Uterus (tissue), 4 donors: ENCODE measurements around the gene LPGAT1. TPM values are rescaled to one million over a fixed set of nuclear protein-coding genes. Genes with fewer than 3 reads are reported as not detected.

Experiments
- DNase-seq, 2 donors: peaks; one replicate each; pipeline ENCODE4 v3.0.0-alpha.2; 2019 to 2020
- H3K27ac ChIP-seq, 2 donors: fragments of 200-600 bp; sonication (generic); 1 replicate in 1 of 2; 2 replicates in 1 of 2; pipeline ENCODE4 v1.5.1; 2016 to 2018
- H3K27me3 ChIP-seq, 2 donors: fragments of 200-600 bp; sonication (generic); one replicate each; pipeline ENCODE4 v1.5.1; 2018 to 2019; ENCODE audit warnings: control low read depth in 1 of 2
- H3K36me3 ChIP-seq, 2 donors: fragments of 200-600 bp; sonication (generic); one replicate each; pipeline ENCODE4 v1.5.1; 2019; ENCODE audit warnings: control low read depth in 1 of 2
- H3K4me1 ChIP-seq, 2 donors: fragments of 200-600 bp; sonication (generic); one replicate each; pipeline ENCODE4 v1.5.1; 2018 to 2019; ENCODE audit warnings: control low read depth in 1 of 2
- H3K4me3 ChIP-seq, 2 donors: fragments of 200-600 bp; sonication (generic); 1 replicate in 1 of 2; 2 replicates in 1 of 2; pipeline ENCODE4 v1.5.1; 2018 to 2019; ENCODE audit warnings: mild to moderate bottlenecking in 1 of 2
- H3K9me3 ChIP-seq, 2 donors: fragments of 200-600 bp; sonication (generic); one replicate each; pipeline ENCODE4 v1.5.1; 2019; ENCODE audit warnings: control low read depth in 1 of 2
- CTCF ChIP-seq, 4 experiments: fragments of 200-600 bp in 2 of 4; fragments of 450-650 bp in 2 of 4; sonication (generic) in 2 of 4; IDR thresholded peaks; one replicate each; pipeline ENCODE4 v1.5.1; 2016 to 2019; ENCODE audit warnings: antibody characterized with exemption in 4 of 4, mild to moderate bottlenecking in 2 of 4, moderate library complexity in 1 of 4
- POLR2A ChIP-seq, 2 donors: fragments of 450-650 bp; IDR thresholded peaks; one replicate each; pipeline ENCODE4 v1.6.1; 2016; ENCODE audit warnings: antibody characterized with exemption in 2 of 2, mild to moderate bottlenecking in 1 of 2, moderate library complexity in 1 of 2
- intact Hi-C: fragments of 100-400 bp; cut with DNase I; formaldehyde crosslinking; loops from one replicate; pipeline ENCODE4 v1.15.1; 2023; ENCODE audit warnings: low total_unique reads
- total RNA-seq, 4 donors: library from RNA; depleted of rRNA in 3 of 4; stranded (reverse); fragments of >200 nt in 3 of 4; gene quantifications; one replicate each; pipeline versions ENCODE4 v1.1.0 to v1.2.4, GENCODE V29; 2014 to 2023
- donor health status: DM: yes; HTN: yes; CAD: no.

LPGAT1 gene
- total RNA-seq, 4 donors from 2014 or later, result 12.9 to 50.3 (median 36.6) TPM

GRCh38 chr1:211789641-211790464, 40.7 kb downstream of the LPGAT1 start:
- intact Hi-C loops, result no loop called here
- Histone ChIP-seq H3K36me3 (no peaks in the 10 kb centered on the region), H3K4me3 (no peak overlapping the region), H3K4me1 (no peaks in the 10 kb centered on the region), H3K9me3 (no peaks in the 10 kb centered on the region), H3K27ac (no peak overlapping the region), H3K27me3 (no peaks in the 10 kb centered on the region)
- no peak for DNase-seq
- TF ChIP-seq POLR2A (IDR thresholded peaks at IDR 0.05) (no peak), CTCF (IDR thresholded peaks at IDR 0.05) (no peak)

GRCh38 chr1:211788626-211789025, 41.9 kb downstream of the LPGAT1 start:
- Histone ChIP-seq H3K27me3 (no peaks in the 10 kb centered on the region), H3K27ac (no peak overlapping the region), H3K36me3 (no peaks in the 10 kb centered on the region), H3K4me3 (no peak overlapping the region), H3K9me3 (no peaks in the 10 kb centered on the region), H3K4me1 (no peaks in the 10 kb centered on the region)
- TF ChIP-seq POLR2A (IDR thresholded peaks at IDR 0.05) (no peak), CTCF (IDR thresholded peaks at IDR 0.05) (no peak)
- intact Hi-C loops, result no loop called here
- no peak for DNase-seq

DNA sequence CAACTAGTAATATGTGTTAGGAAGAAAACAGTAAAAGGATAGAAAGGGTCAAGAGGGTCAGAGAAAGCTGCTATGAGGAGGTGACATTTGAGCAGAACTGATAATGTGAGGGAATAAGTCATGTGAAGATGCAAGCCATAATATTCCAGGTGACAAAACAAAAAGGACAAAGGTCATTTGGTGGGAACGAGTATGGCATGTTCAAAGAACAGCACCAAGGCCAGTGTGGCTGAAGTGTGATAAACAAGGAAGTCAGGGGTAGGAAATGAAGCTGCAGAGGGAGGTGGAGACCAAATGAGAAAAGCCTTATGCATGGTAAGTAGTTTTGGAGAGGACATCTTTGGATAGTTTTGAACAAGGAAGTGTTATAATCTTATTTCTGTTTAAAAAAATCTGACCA, 46.7 kb downstream of the LPGAT1 start:
- no peaks in the 10 kb centered on the region for H3K36me3 ChIP-seq
- intact Hi-C loops, result no loop called here
- no peak for DNase-seq
- H3K27me3 ChIP-seq, result no peaks in the 10 kb centered on the region
- TF ChIP-seq CTCF (IDR thresholded peaks at IDR 0.05), result no peak
- TF ChIP-seq POLR2A (IDR thresholded peaks at IDR 0.05), result no peak
- no peaks in the 10 kb centered on the region for H3K4me1 ChIP-seq
- H3K27ac ChIP-seq, result no peak overlapping the region
- no peak overlapping the region for H3K4me3 ChIP-seq
- no peaks in the 10 kb centered on the region for H3K9me3 ChIP-seq

DNA sequence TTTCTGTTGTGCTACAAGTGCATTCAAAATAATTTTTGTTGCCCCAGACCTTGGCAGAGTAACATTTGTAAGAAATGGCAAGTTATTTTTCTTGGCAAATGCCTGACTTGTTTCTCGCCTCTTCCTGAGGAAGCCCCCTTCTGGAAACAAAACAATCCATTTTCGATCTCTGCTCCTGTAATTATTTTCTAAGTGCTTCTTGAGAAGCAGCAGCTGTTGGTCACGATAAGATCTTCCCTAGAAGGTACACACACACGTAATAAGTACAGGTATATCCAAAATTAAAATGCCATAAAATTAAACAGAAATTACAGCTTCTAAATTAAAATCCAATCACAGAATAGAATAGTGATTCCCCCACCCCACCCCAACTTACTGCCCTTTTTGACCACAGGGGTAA, 47.3 kb downstream of the LPGAT1 start:
- Histone ChIP-seq H3K4me1 (no peaks in the 10 kb centered on the region), H3K36me3 (no peaks in the 10 kb centered on the region), H3K4me3 (no peak overlapping the region), H3K27ac (no peak overlapping the region), H3K9me3 (no peaks in the 10 kb centered on the region), H3K27me3 (no peaks in the 10 kb centered on the region)
- intact Hi-C loops, result no loop called here
- DNase-seq, result no peak
- TF ChIP-seq CTCF (IDR thresholded peaks at IDR 0.05) (no peak), POLR2A (IDR thresholded peaks at IDR 0.05) (no peak)

- intact Hi-C loops, result no loop called here
- Histone ChIP-seq H3K27me3 (no peaks in the 10 kb centered on the region), H3K4me3 (no peak overlapping the region), H3K4me1 (no peaks in the 10 kb centered on the region), H3K27ac (no peak overlapping the region), H3K9me3 (no peaks in the 10 kb centered on the region), H3K36me3 (no peaks in the 10 kb centered on the region)
- DNase-seq, result no peak
- no peak for TF ChIP-seq CTCF (IDR thresholded peaks at IDR 0.05)
- no peak for TF ChIP-seq POLR2A (IDR thresholded peaks at IDR 0.05)
Observed at GRCh38 chr1:211781260-211781659, 49.3 kb downstream of the LPGAT1 start.
